DMS114 treated with DMSO at 0.1 percent for 48 hours (cell line): ENCODE results near the gene GALNS.
"Not testable (repeated sequence)": the region's sequence is repeated elsewhere in the genome, so short reads cannot be mapped to it uniquely, and the experiment has no call there.

Experiments used
- DNase-seq: peaks from one replicate; lab custom pipeline; 2025; ENCODE audit not compliant: unreplicated experiment; lab: John Stamatoyannopoulos, UW

Gene GALNS

GRCh38 chr16:88772871-88773811 lies 83.6 kb downstream of the GALNS start:
- DNase-seq = no peak

DNA sequence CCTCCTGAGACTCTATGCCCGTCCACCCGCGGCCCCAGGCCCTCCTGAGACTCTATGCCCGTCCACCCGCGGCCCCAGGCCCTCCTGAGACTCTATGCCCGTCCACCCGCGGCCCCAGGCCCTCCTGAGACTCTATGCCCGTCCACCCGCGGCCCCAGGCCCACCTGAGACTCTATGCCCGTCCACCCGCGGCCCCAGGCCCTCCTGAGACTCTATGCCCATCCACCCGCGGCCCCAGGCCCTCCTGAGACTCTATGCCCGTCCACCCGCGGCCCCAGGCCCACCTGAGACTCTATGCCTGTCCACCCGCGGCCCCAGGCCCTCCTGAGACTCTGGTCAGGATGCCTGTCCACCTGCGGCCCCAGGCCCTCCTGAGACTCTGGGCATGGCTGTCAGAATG lies 85.0 kb downstream of the GALNS start:
- DNase-seq = not testable (repeated sequence)

DNA sequence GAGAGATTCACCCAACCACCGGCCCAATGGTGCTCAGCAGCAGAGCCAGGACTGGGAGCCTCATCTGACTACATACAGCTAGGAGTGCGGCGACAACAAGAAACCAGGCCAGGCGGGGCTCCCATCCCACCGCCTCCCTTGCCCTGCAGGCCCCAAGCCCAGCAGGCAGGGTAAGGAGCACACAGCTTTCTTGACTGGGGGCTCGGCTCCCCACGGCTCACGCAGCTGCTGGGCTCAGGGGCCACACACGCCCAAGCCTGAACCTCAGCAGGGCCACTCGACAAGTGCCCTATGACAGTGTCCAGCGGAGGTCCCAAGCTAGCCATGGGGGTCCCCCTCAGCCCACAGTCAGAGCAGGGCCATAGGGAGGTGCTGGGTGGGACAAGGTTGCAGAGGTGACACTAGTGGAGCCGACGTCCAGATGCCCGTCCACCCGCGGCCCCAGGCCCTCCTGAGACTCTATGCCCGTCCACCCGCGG lies 85.4 kb downstream of the GALNS start:
- no peak for DNase-seq

DNA sequence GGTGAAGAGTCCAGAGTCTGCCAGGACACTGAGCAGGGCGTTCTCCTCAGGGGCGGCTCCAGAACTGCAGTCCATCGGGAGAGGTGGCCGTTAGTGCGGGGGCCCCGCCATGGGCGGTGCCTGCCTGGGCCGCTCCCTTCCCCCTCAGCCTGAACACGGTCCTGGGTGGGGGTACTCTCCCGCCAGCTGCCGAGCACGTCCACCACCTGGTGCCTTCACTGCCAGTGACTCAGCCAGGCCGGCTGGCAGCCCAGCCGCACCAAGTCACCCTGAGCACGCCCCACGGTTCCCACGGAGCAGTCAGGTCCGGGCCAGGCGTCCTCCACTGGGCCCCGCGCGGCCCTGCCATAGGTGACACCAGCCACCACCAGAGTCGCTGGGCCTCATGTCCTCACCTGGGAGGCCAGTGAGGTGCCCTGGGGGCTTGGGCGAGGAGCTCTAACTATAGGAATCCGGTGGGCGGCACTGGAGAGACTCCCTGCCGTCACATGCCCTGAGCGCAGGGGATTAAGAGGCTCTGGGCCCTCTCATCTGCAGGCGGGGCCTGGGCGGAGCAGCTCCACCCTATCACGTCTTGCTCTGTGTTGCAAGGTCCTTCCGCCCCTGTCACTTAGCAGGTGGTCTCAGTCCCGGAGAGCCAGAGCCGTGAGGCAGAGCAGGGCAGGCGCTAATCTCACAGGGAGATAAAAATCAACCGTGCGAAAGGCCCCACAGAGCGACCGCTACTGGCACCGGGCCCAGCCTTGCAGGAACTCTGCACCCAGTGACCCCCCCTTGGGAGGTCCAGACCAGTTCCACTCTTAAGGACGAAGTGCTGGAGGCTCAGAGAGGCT lies 86.1 kb downstream of the GALNS start:
- DNase-seq = no peak

- no peak for DNase-seq
Measured at GRCh38 chr16:88769617-88770460, 86.9 kb downstream of the GALNS start.

DNA sequence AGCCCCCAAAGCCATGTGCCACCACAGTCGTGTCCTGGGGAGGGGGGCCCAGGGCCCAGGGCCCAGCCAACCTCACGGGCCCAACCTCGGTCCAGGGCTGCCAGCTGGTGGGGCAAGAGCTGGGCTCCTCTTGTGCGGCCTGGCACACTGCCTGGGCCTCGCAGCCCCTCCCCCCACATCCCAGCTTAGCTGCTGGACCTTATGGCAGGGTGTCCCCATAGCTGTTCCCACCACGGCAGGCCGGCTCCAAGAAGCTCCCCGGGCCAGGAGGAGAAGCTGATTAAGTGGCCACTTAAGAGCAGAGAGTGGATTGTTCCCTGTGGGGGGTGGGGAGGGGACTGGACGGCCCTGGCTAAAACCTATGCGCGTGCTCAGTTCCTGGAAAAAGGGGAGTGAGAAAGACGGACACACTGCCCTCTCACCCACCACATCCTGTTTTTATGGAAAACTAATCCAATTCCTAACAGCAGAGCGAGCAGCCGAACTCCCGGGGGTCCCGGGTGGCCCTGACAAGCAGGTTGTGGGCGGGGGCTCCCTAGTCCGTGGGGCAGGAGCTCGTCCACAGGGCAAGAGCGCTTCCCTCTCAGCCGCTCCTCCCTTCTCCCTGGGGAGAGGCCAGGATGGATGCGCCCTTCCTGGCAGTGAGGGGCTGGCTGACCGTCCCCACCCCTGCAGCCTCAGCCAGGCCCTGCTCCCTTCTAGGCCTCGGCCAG lies 88.5 kb downstream of the GALNS start:
- no peak for DNase-seq

DNA sequence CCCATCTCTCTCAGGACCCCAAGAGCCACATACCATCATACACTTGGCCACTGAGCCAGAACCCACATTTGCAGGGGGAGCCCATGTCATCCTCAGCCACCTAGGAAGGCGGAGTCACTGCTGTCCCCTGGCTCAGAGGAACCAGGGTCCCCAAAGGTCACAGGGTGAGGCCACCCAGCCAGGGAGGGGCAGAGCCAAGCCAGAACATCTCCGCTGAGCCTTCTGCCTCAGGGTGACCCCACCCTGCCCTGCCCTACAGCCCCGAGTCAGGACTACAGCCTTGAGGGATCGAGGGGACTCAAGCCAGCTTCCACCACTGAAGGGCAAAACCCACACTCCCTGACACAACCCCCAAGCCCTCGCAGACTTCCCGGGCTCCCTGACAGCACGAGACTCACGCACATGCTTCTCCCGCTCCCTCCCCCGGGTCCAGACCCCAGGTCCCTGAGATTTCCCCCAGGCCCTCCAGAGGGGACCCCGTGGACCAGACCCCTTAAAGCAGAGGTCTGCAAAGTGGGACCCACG lies 89.1 kb downstream of the GALNS start:
- no peak for DNase-seq

- DNase-seq = no peak
Measured at GRCh38 chr16:88766975-88767374, 89.8 kb downstream of the GALNS start.

DNA sequence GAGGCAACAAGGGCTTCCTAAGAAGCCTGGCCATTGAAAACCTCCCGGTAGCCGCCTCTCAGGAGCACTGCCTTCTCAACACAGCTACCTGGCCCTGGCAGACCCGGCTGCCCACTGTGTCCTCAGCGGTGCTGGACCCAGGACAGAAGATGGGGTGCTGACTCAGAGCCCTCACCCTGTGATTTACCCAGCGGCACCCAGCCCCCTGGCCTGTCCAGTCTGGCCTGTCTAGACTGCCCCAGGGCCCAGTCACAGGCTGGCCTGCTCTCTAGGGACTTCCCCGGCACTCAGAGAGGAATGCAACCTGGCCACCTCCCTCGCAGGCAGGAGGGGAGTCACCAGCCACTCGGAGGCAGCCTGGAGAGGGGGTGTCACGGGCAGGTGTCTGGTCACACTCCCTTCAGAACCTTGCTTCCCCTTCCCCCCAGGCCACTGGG lies 91.8 kb downstream of the GALNS start:
- DNase-seq = no peak

GRCh38 chr16:88764080-88764479 lies 92.7 kb downstream of the GALNS start:
- no peak for DNase-seq
